KG1 (cell line): Measurements from ENCODE around the gene COG2.
"Not testable (repeated sequence)": the region's sequence is repeated elsewhere in the genome, so short reads cannot be mapped to it uniquely, and the experiment has no call there.

ENCODE experiments used
- DNase-seq: peaks from one replicate; lab custom pipeline; 2025; lab: John Stamatoyannopoulos, UW

Gene COG2

DNA sequence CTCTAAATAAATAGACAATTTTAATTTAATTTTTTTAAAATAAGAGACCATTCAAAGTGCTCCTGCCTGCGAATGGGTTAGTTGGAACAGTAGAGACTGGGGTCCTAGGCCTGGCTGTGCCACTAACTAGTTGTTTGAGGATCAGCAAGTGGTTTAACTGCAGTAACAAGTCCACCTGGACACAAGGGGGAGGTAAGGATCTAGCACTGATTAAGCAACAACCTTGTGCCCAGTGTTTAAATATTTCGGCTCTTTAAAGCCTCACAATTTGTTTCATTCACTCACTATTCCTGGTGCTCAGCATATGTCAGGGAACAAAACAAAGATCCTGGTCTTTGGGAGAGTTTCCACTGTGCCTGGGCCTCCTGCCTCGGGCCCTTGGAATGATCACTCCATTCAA lies 73.2 kb downstream of the COG2 start:
- no peak for DNase-seq

- not testable (repeated sequence) for DNase-seq
Observed at GRCh38 chr1:230716453-230716852, 74.2 kb downstream of the COG2 start.

DNA sequence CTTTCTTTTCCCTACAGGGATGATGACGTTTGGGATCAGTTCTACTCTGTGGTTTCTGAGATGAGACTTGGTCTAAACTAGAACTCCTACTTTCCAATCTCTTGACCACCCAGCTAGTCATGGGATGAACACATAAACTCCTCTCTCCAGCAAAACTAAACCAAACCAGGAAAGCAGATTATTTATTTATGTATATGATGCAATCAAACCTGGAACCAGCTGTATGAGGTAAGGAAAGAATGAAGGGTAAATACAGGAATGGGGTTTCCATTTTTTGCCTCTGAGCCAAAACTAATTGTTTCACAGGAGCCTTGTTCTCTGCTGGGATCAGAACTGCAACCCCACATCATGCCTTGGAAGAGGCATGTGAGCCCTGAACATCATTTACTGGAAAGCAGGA lies 75.0 kb downstream of the COG2 start:
- no peak for DNase-seq

DNA sequence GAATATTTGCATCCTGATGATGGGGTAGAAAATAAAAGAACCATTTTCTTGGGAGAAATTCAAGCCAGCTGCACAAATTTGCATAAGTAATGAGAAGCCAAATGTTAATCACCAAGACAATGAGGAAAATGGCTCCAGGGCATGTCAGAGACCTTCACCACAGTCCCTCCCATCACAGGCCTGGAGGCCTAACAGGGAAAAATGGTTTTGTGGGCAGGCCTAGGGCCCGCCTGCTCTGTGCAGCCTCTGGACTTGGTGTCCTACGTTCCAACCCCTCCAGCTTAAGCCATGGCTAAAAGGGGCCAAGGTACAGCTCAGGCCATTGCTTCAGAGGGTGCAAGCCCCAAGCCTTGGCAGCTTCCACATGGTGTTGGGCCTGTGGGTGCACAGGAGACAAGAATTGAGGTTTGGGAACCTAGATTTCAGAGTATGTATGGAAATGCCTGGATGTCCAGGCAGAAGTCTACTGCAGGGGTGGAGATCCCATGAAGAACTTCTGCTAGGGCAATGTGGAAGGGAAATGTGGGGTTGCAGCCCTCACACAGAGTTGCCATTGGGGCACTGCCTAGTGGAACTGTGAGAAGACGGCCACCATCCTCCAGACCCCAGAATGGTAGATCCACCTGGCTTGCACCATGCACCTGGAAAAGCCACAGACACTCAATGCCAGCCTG lies 79.7 kb downstream of the COG2 start:
- not testable (repeated sequence) for DNase-seq

DNA sequence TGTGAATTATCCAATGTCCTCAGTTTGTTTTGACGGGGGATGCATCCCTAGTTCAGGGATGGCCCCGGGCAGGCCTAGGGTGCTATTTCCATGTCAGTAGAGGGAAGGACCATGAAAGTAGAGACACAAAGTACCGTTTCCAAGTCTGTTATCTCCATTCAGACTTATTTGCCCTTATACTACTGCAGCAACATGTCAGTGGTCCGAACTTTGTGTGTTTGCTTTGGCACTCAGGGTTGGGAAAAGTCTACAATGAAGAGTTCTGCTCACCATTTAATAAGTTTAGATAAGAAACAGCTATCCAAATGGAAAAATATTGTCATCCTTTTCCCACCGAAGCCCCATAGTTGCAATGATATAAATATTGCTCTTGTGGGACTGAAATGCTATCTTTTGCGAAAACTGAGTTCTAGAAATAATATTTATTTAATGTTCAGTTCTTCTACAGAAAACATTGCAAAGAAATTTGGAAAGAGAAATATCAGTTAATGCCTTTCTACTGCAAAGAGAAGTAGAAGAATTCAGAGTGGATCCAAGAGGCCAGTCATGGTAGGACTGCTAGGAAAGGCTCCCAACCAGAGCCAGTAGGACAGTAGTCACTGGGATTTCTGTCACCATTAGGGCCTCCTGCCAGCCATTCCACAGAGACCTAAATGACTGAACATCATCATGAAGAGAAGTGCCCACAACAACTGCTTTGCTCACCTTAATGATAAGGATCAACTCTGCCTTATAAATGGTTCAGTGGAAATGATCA lies 83.2 kb downstream of the COG2 start:
- DNase-seq = no peak

GRCh38 chr1:230728710-230729392 lies 86.6 kb downstream of the COG2 start:
- DNase-seq = no peak

DNA sequence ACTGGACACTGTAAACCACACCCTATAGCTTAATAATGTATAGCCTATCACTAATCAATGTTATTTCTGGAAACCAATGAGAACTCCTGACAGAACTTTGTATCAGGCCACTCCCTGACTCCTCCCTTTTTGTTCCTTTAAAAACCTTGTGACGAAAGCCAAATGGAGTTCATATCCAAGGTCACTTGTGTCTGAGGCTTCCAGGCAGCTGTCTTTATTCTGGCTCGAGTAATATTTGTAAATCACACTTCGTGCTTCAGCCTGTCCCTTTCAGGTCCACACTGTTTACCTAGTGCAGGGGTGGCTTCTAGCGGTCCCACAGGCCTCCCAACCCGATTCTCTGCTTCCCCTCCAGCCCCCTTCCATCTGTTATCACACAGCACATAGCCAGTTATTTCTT lies 88.7 kb downstream of the COG2 start:
- no peak for DNase-seq

- no peak for DNase-seq
Observed at GRCh38 chr1:230735447-230735846, 93.2 kb downstream of the COG2 start.

DNA sequence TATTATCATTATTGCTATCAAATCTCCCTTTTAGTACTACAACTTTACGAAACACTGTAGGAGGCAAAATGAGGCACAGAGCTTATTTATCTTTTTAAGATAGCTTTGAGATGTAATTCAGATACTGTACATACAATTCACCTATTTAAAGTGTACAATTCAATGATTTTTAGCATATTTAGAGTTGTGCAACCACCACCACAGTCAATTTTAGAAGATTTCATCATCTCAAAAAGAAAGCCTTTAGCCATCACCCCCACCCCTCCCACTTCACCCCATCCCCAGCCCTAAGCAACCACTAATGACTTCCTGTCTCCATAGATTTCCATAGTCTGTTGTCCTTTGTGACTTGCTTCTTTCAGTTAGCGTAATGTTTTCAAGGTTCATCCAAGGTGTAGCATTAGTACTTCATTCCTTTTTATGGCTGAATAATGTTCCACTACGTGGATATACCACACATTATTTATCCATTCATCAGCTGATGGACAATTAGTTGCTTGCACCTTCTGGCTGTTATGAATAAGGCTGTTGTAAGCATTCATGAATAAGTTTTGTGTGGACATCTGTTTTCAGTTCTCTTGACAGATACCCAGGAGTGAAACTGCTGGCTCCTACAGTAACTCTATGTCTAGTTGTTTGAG lies 95.5 kb downstream of the COG2 start:
- no peak for DNase-seq

GRCh38 chr1:230739564-230740290 lies 97.4 kb downstream of the COG2 start:
- DNase-seq = no peak
